Measurements from ENCODE around the gene JMJD1C. TPM values are rescaled to one million over a fixed set of nuclear protein-coding genes. Genes with fewer than 3 reads are reported as not detected.

The JMJD1C gene
- total RNA-seq, 1 experiment from 2014 or later, result 66.3 TPM

DNA sequence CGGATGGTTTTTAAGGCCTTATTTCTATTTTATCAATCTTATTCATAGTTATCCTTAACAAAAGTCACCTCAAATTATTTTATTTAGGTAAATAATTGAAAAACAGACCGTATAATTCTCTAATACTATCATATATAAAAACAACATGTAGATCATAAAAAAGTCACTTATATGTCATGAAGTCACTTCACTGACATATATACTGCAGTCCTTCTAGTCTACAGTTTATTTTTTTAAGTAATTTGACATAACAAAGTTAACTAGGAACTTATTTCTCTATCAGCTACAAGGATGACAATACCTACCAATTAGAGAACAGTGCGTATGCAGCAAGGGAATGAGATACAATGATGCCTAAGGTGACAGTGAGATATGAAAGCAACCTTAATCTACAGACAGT lies 26.2 kb downstream of the JMJD1C start:
- BruUV-seq (replicated peaks), result no TSS peak
- Histone ChIP-seq H3K27me3 (ENCODE audit: insufficient read depth, low read length) (no peaks in the 10 kb centered on the region), H3K4me2 (ENCODE audit: low read length) (peak overlapping the region; percentile 71; the same call in 1 of the 2 replicates), H3K79me2 (ENCODE audit: insufficient read depth, low read length) (peaks cover 87% of the 10 kb centered on the region), H3K9me2 (ENCODE audit: insufficient read depth) (no peaks in the 10 kb centered on the region), H4K20me1 (ENCODE audit: insufficient read depth) (no peaks in the 10 kb centered on the region), H3K9me3 (ENCODE audit: control insufficient read depth in 1 of 2, insufficient read depth in 1 of 2, low read depth in 1 of 2, low read length in 2 of 2) (no peaks in the 10 kb centered on the region), H3K4me1 (ENCODE audit: control insufficient read depth in 1 of 2, insufficient read depth in 2 of 2, low read length in 2 of 2) (peaks cover 37 to 58% of the 10 kb centered on the region in 2 experiments), H3K36me3 (ENCODE audit: control insufficient read depth in 1 of 2, insufficient read depth in 2 of 2, low read length in 2 of 2) (no peaks in the 10 kb centered on the region), H3K4me3 (replicated peaks in 1 of 2; ENCODE audit: low read depth in 1 of 2, low read length in 2 of 2) (no peak overlapping the region), H3K27ac (ENCODE audit: low read depth, low read length) (peak overlapping the region; percentile 38; the same call in 1 of the 2 replicates), H3K9ac (ENCODE audit: low read length) (no peak overlapping the region), H2AFZ (ENCODE audit: low read depth, low read length, poor library complexity, severe bottlenecking) (no peak overlapping the region)
- CTCF ChIA-PET, result no interaction called here
- DNase-seq (ENCODE audit: low read depth, low spot score) (no peak), ATAC-seq (no peak)
- POLR2A ChIA-PET, result no interaction called here
- TF ChIP-seq EZH2phosphoT487 (IDR thresholded peaks at IDR 0.05; ENCODE audit: borderline replicate concordance) (no peak), MAX (IDR thresholded peaks at IDR 0.05) (no peak), JUND (IDR thresholded peaks at IDR 0.05) (no peak), ZBTB33 (IDR thresholded peaks at IDR 0.05; ENCODE audit: extremely low read depth, insufficient replicate concordance, low read length) (no peak), RAD21 (IDR thresholded peaks at IDR 0.05; ENCODE audit: low read depth) (no peak), EZH2 (IDR thresholded peaks at IDR 0.05) (no peak), TCF7L2 (IDR thresholded peaks at IDR 0.05; ENCODE audit: borderline replicate concordance, extremely low read depth, insufficient read depth, insufficient read length) (no peak), SIN3A (IDR thresholded peaks at IDR 0.05; ENCODE audit: low read depth) (no peak), CBX3 (IDR thresholded peaks at IDR 0.05; ENCODE audit: low read depth) (no peak), POLR2AphosphoS5 (IDR thresholded peaks at IDR 0.05; ENCODE audit: low read depth, low read length) (no peak)
- TF ChIP-seq, protein P1, sequence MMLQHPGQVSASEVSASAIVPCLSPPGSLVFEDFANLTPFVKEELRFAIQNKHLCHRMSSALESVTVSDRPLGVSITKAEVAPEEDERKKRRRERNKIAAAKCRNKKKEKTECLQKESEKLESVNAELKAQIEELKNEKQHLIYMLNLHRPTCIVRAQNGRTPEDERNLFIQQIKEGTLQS (IDR thresholded peaks at IDR 0.05), result no peak
- intact Hi-C loops (cut with micrococcal nuclease), result no loop called here
- RAD21 ChIA-PET (ENCODE audit: low non-redundant PET in 1 of 2, low total read pairs in 2 of 2, uncharacterized antibody in 2 of 2, unreplicated experiment in 2 of 2), result no interaction called here

Measured in HCT116 (cell line).